ENCODE data around the gene MRPL14.

DNA sequence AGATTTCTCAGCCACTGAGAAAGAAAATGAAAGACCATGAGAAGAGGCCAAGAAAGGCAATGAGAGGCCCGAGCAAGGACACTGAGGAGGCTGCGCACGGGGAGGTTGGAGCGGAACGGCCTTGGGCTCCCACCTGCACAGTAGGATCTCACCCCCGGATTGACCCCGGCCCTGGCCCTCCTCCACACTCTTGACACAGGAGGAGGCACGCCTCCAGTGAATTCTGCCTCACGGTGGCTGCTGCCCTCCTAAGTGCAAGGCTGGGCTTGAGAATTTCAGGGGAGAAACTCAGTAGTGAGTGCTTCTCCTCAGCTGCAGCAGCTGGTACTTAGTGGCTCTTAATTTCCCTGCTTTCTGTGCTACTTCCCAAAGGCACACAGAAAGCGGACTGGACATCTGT is 18.0 kb downstream of the MRPL14 start:
- TF ChIP-seq, protein P1, sequence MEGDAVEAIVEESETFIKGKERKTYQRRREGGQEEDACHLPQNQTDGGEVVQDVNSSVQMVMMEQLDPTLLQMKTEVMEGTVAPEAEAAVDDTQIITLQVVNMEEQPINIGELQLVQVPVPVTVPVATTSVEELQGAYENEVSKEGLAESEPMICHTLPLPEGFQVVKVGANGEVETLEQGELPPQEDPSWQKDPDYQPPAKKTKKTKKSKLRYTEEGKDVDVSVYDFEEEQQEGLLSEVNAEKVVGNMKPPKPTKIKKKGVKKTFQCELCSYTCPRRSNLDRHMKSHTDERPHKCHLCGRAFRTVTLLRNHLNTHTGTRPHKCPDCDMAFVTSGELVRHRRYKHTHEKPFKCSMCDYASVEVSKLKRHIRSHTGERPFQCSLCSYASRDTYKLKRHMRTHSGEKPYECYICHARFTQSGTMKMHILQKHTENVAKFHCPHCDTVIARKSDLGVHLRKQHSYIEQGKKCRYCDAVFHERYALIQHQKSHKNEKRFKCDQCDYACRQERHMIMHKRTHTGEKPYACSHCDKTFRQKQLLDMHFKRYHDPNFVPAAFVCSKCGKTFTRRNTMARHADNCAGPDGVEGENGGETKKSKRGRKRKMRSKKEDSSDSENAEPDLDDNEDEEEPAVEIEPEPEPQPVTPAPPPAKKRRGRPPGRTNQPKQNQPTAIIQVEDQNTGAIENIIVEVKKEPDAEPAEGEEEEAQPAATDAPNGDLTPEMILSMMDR (IDR thresholded peaks at IDR 0.05; ENCODE audit: low read length) = no peak
- no peak for TF ChIP-seq EZH2phosphoT487 (IDR thresholded peaks at IDR 0.05; ENCODE audit: low read length)
- TF ChIP-seq EZH2 (optimal IDR thresholded peaks at IDR 0.05; ENCODE audit: low read depth, low read length) = no peak

Measured in MM.1S (cell line).